Right forelimb (tissue), 1 donor: ENCODE data around the gene PCGF1.
A peak's percentile ranks its signal among the peaks of the same experiment; 100 is the strongest.
"Not testable (repeated sequence)": the region's sequence is repeated elsewhere in the genome, so short reads cannot be mapped to it uniquely, and the experiment has no call there.

ENCODE experiments used
- DNase-seq: peaks from one replicate; pipeline ENCODE4 v3.0.0-alpha.2; 2018

Gene PCGF1

GRCh38 chr2:74471332-74472065 lies 36.0 kb downstream of the PCGF1 start:
- DNase-seq = no peak

GRCh38 chr2:74470742-74471141 lies 36.8 kb downstream of the PCGF1 start:
- DNase-seq = not testable (repeated sequence)

GRCh38 chr2:74464406-74464805 lies 43.1 kb downstream of the PCGF1 start:
- DNase-seq = no peak

- DNase-seq = no peak
Measured at GRCh38 chr2:74462786-74463105, 44.7 kb downstream of the PCGF1 start.

- no peak for DNase-seq
Measured at GRCh38 chr2:74462054-74462785, 45.3 kb downstream of the PCGF1 start.

GRCh38 chr2:74461187-74462053 lies 46.1 kb downstream of the PCGF1 start:
- DNase-seq = no peak

GRCh38 chr2:74460187-74460586 lies 47.3 kb downstream of the PCGF1 start:
- not testable (repeated sequence) for DNase-seq

GRCh38 chr2:74459503-74460118 lies 47.9 kb downstream of the PCGF1 start:
- not testable (repeated sequence) for DNase-seq

GRCh38 chr2:74458938-74459363 lies 48.5 kb downstream of the PCGF1 start:
- DNase-seq = no peak

GRCh38 chr2:74458132-74458937 lies 49.2 kb downstream of the PCGF1 start, which contains the start of gene WBP1:
Gene WBP1, plus strand, starts transcription at chr2:74458438. Its CDS starts 165 bp downstream, at chr2:74458603.
- DNase-seq = peak; percentile 99

GRCh38 chr2:74457549-74458131 lies 49.9 kb downstream of the PCGF1 start:
- DNase-seq = peak; percentile 81

- no peak for DNase-seq
Measured at GRCh38 chr2:74457129-74457548, 50.4 kb downstream of the PCGF1 start.
